HFFc6 (cell line): ENCODE measurements around the gene SEC23A. TPM values are rescaled to one million over a fixed set of nuclear protein-coding genes. Genes with fewer than 3 reads are reported as not detected.

ENCODE experiments used
- DNase-seq: peaks from one replicate; pipeline ENCODE4 v3.0.0-alpha.2; 2018
- H3K27ac Mint-ChIP-seq: 2 replicates; pipeline ENCODE4 v1.8.0; 2020; ENCODE audit warnings: mild to moderate bottlenecking, mixed read lengths
- H3K27me3 Mint-ChIP-seq: 2 replicates; pipeline ENCODE4 v1.8.0; 2021; ENCODE audit warnings: mild to moderate bottlenecking, moderate library complexity, mixed read lengths; ENCODE audit not compliant: insufficient read depth
- H3K36me3 Mint-ChIP-seq: 2 replicates; pipeline ENCODE4 v1.8.0; 2021; ENCODE audit warnings: low read depth, mixed read lengths
- H3K4me1 Mint-ChIP-seq: 2 replicates; pipeline ENCODE4 v1.8.0; 2020; ENCODE audit warnings: low read depth, mixed read lengths
- H3K4me3 Mint-ChIP-seq: 2 replicates; pipeline ENCODE4 v1.8.0; 2020; ENCODE audit warnings: mild to moderate bottlenecking, moderate library complexity, mixed read lengths
- H3K9me3 Mint-ChIP-seq: 2 replicates; pipeline ENCODE4 v1.8.0; 2020; ENCODE audit warnings: mild to moderate bottlenecking, mixed read lengths
- CTCF ChIP-seq: fragments of 200-600 bp; sonication (generic); IDR thresholded peaks from 2 replicates; pipeline ENCODE4 v1.5.0; 2021; ENCODE audit warnings: antibody characterized with exemption, mild to moderate bottlenecking
- total RNA-seq, 6 experiments: library from RNA; stranded (reverse); fragmentation: NEBNext Ultra II Directional; extraction: Animal tissue kit (Norgen Biotek cat#: 25700); gene quantifications; 2 replicates in 1 of 6; 3 replicates in 5 of 6; pipeline ENCODE4 v1.2.3, GENCODE V29; 2021

Gene SEC23A
- total RNA-seq, 6 experiments from 2014 or later: 199 to 255 (median 241) TPM

- Mint-ChIP-seq H3K4me3 (no peak overlapping the region), H3K27ac (no peak overlapping the region), H3K9me3 (no peaks in the 10 kb centered on the region), H3K27me3 (peaks cover 2% of the 10 kb centered on the region), H3K36me3 (peaks cover 15% of the 10 kb centered on the region), H3K4me1 (no peaks in the 10 kb centered on the region)
- no peak for DNase-seq
- TF ChIP-seq CTCF: no peak
Observed at GRCh38 chr14:39030209-39030608, 72.8 kb downstream of the SEC23A start.

- Mint-ChIP-seq H3K27ac (no peak overlapping the region), H3K36me3 (peaks cover 15% of the 10 kb centered on the region), H3K27me3 (peaks cover 2% of the 10 kb centered on the region), H3K4me3 (no peak overlapping the region), H3K9me3 (no peaks in the 10 kb centered on the region), H3K4me1 (no peaks in the 10 kb centered on the region)
- no peak for DNase-seq
- no peak for TF ChIP-seq CTCF
Observed at GRCh38 chr14:39029789-39030188, 73.2 kb downstream of the SEC23A start.

GRCh38 chr14:39028620-39029019 is 74.4 kb downstream of the SEC23A start:
- Mint-ChIP-seq H3K4me3 (no peak overlapping the region), H3K27ac (no peak overlapping the region), H3K9me3 (no peaks in the 10 kb centered on the region), H3K4me1 (no peaks in the 10 kb centered on the region), H3K36me3 (peaks cover 19% of the 10 kb centered on the region), H3K27me3 (peaks cover 2% of the 10 kb centered on the region)
- DNase-seq: no peak
- TF ChIP-seq CTCF: no peak

- no peak for TF ChIP-seq CTCF
- no peak overlapping the region for H3K4me3 Mint-ChIP-seq
- DNase-seq: no peak
- H3K9me3 Mint-ChIP-seq: no peaks in the 10 kb centered on the region
- no peak overlapping the region for H3K27ac Mint-ChIP-seq
- no peaks in the 10 kb centered on the region for H3K4me1 Mint-ChIP-seq
- H3K27me3 Mint-ChIP-seq: peaks cover 2% of the 10 kb centered on the region
- H3K36me3 Mint-ChIP-seq: peaks cover 17% of the 10 kb centered on the region
Observed at GRCh38 chr14:39025810-39026627, 77.0 kb downstream of the SEC23A start.

- Mint-ChIP-seq H3K4me1 (no peaks in the 10 kb centered on the region), H3K27ac (no peak overlapping the region), H3K4me3 (no peak overlapping the region), H3K36me3 (peaks cover 11% of the 10 kb centered on the region), H3K27me3 (peaks cover 2% of the 10 kb centered on the region), H3K9me3 (no peaks in the 10 kb centered on the region)
- TF ChIP-seq CTCF: no peak
- DNase-seq: no peak
Observed at GRCh38 chr14:39025250-39025809, 77.7 kb downstream of the SEC23A start.
